HG03060 (cell line): ENCODE measurements around the gene C11orf24.
"Not testable (repeated sequence)": the region's sequence is repeated elsewhere in the genome, so short reads cannot be mapped to it uniquely, and the experiment has no call there.

ENCODE experiments used
- ATAC-seq: cut with Tn5 transposase; IDR thresholded peaks from one replicate; pipeline ENCODE4 v1.9.1; 2021; ENCODE audit warnings: low read depth, moderate number of reproducible peaks; ENCODE audit not compliant: unreplicated experiment

The C11orf24 gene

DNA sequence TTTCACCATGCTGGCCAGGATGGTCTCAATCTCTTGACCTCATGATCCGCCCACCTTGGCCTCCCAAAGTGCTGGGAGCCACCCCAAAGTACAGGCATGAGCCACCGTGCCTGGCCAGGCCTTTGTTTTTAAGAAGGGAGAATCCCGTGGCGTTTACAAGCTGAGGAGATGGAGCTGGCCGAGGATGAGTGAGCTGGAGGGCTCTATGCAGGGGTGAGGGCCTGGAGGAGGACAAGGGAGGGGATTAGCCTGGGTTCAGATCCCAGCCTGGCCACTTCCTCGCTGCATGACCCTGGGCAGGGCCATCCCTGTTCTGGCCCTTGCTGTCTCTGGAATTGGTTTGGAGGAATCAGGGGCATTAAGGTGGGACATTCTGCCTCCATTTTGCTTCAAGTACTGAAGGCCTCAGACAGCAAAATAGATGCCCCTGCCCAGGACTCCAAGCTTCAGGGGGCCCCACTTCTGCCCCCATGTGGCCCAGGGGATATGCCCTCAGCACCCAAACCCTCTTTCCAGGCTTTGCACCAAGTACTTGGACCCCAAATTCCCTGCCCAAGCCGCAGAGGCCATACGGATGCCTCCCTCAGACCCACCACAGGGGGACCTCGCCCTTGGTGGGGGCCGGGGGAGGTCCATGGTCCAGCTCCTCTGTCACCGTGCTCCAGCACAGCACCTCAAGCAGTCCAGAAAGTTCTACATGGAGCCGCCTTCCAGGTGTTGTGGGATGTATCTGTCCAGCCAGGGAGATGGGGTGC is 28.5 kb upstream of the C11orf24 start:
- no peak for ATAC-seq

DNA sequence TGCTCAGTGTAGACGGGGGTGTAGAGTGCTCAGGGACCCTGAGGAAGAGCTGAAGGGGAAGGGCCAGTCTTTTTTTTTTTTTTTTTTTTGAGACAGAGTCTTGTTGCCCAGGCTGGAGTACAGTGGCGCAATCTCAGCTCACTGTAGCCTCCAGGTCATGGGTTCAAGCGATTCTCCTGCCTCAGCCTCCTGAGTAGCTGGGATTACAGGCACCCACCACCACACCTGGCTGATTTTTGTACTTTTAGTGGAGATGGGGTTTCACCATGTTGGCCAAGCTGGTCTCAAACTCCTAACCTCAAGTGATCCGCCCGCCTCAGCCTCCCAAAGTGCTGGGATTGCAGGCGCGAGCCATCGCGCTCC is 27.7 kb upstream of the C11orf24 start:
- not testable (repeated sequence) for ATAC-seq

- no peak for ATAC-seq
Measured at GRCh38 chr11:68298659-68299516, 27.1 kb upstream of the C11orf24 start.

GRCh38 chr11:68297812-68298658 is 26.3 kb upstream of the C11orf24 start:
- ATAC-seq: no peak

DNA sequence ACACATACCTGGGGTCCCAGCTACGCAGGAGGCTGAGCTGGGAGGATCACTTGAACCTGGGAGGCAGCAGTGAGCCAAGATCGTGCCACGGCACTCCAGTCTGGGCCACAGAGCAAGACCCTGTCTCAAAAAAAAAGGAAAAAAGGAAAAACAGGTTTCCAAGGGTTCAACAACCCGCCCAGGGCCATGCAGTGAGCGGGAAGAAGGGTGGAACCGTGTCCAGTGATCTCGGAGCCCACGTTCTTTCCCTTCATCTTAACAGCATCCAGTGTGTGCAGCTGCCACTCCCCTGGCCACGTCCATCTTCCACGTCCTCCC is 25.7 kb upstream of the C11orf24 start:
- no peak for ATAC-seq

- ATAC-seq: no peak
Measured at GRCh38 chr11:68297052-68297378, 25.2 kb upstream of the C11orf24 start.

DNA sequence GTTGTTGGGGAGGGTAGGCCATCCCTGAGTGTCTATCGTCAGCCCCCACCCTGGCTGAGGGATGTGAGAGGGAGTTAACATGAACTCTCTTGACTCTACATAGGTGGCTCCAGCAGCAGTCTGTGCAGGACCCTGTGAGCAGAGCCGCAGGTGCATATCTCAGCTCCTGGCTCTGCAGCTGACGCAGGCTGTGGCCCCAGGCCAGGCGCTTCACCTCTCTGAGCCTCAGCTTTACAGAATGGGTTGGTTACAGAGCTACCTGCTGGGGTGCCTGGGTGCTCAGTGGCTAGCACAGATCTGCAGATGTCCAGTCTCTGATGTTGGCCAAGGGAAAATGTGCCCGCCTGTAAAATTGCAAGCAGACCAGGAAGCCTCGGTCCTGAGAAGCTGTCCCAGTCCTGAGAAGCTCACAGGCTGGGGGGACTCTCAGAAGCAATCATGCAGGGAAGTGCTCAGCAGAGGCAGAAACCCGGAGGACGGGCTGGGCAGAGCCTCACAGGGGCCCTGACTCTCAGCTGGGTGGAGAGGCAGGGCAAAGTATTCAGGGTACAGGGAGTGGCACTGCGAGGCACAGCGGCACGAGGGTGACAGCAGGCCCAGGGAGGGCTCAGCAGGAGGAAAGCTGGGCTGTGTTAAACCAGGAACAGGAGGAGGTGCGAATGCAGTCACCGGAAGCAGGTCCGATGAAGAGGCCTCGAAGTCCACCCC is 24.7 kb upstream of the C11orf24 start:
- ATAC-seq: no peak

DNA sequence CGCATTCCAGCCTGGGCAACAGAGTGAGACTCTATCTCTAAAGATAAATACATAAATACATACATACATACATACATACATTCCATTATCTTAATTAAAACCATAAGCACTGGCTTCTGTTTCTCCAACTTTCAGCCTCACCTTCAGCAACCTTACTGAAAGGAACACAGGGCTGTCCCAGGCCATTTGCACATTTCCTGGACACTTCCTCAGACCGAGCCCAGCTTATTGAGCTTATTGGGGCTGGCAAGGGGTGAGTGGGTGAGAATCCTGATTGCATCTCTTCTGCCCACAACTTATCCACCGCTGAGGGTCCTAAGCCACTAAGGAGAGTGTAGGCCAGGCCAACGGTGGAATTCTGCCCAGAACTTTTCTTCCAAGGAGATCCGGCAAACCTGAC is 24.2 kb upstream of the C11orf24 start:
- no peak for ATAC-seq

GRCh38 chr11:68295271-68295670 is 23.5 kb upstream of the C11orf24 start:
- ATAC-seq: no peak

GRCh38 chr11:68293708-68294107 is 21.9 kb upstream of the C11orf24 start:
- no peak for ATAC-seq

- no peak for ATAC-seq
Measured at GRCh38 chr11:68289456-68289855, 17.7 kb upstream of the C11orf24 start.

DNA sequence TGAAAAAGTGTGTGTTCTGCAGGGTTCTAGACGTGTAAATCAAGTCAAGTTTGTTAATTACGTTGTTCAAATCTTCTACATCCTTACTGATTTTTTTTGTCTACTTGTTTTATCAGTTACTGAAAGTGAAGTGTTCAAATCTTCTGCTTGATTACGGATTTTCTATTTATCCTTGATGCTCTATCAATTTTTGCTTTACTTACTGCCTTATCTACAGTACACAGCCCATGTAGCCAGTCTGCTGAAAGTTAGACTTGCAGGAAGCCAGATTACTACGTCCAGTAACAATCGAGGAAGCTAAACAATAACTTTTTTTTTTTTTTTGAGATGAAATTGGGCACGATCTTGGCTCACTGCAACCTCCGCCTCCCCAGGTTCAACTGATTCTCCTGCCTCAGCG is 15.6 kb upstream of the C11orf24 start:
- ATAC-seq: no peak

- ATAC-seq: not testable (repeated sequence)
Measured at GRCh38 chr11:68284588-68284987, 12.8 kb upstream of the C11orf24 start.

DNA sequence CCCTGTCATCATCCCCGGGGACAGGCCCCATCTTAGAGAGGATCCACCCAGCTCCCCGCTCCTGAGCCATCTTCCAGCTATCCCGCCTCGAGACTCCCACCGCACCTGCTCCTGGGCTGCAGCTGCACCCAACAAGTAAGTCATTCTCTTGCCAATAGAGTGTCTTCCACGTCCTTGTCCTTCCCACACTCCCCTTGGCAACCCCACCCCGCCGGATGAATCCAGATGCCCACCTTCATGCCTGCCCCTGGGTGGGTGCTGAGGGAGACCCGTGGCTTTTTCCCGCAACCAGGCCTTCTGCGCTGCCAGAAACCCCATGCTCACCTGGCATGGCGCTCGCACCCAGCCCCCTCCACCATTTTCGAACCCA is 11.1 kb upstream of the C11orf24 start:
- no peak for ATAC-seq

DNA sequence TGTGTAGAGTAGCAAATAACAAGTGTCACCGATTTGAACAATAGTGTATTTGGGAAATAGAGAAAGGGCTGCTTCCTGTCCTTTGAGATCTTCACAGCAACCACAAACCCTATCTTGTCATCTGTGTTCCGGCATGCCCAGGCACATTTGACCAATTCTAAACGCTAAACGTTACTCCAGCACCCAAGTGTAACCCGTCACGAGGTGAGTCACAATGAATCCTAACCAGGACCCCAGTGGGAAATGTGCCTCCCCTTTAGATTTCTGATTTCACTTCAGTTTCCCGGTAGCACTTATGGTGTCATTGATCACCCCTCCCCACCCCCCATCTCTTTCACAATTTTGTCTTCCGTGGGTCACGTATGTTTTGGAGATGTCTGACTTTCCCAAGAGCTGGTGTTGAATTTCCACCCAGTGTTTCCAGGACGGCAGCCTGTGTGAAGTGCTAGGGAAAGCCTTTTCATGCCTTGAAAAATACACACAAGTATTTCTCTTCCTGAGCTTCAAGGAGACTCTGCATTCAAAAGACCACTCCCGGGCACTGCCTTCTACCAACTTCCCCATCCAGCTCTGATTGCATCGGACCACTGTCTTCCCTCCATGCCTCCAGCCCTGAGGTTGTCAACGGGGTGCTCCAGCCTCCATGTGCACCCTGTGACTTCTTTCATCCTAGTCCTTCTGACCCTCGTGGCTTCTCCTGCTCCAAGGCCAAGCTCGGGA is 10.5 kb upstream of the C11orf24 start:
- no peak for ATAC-seq

- no peak for ATAC-seq
Measured at GRCh38 chr11:68279676-68280075, 7.9 kb upstream of the C11orf24 start.

- no peak for ATAC-seq
Measured at GRCh38 chr11:68276861-68277260, 5.1 kb upstream of the C11orf24 start.

- ATAC-seq: no peak
Measured at GRCh38 chr11:68275721-68276507, 4.1 kb upstream of the C11orf24 start.

- ATAC-seq: no peak
Measured at GRCh38 chr11:68274306-68274705, 2.5 kb upstream of the C11orf24 start.
